Measurements from ENCODE around the gene CA11. TPM values are rescaled to one million over a fixed set of nuclear protein-coding genes. Genes with fewer than 3 reads are reported as not detected.

CA11 gene
- total and polyA plus RNA-seq, 9 of the 15 experiments (the other 6 are each of a cell fraction or from before 2014, with no cell fraction given), result 2.9 to 19.9 (median 8.3) TPM

DNA sequence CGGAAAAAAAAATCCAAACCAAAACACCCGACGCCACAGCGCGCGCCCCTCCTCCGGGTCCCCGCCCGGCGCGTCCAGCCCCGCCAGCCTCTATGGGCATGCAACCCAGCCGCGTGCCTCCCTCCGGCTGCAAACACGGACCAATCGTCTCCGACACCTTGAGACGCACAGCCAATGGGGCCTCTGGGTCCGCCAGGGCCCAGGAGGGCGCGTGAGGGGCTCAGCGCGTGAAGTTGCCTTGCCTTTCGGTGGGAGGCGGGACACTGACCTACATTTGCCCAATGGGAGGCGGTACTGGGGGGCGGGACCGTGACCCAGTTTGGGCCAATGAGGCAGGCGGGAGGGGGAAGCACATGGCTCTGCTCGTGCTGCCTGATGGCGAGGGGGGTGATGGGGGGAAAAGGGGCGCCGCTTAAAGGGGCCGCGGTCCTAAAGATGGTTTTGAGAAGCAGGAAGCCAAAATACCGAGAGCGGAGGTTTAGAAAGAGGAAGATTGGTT, 8.5 kb downstream of the CA11 start (continued):
- TF ChIP-seq ZNF184 (CRISPR knock-in tag; IDR thresholded peaks at IDR 0.05), result no peak
- TF ChIP-seq NUFIP1 (IDR thresholded peaks at IDR 0.05; ENCODE audit: partially characterized antibody), result no peak
- TF ChIP-seq MXI1 (IDR thresholded peaks at IDR 0.05; ENCODE audit: low read depth, low read length), result no peak
- no peak for TF ChIP-seq POU5F1 (IDR thresholded peaks at IDR 0.05; ENCODE audit: borderline replicate concordance, low read depth, low read length, partially characterized antibody)
- TF ChIP-seq, protein P1, sequence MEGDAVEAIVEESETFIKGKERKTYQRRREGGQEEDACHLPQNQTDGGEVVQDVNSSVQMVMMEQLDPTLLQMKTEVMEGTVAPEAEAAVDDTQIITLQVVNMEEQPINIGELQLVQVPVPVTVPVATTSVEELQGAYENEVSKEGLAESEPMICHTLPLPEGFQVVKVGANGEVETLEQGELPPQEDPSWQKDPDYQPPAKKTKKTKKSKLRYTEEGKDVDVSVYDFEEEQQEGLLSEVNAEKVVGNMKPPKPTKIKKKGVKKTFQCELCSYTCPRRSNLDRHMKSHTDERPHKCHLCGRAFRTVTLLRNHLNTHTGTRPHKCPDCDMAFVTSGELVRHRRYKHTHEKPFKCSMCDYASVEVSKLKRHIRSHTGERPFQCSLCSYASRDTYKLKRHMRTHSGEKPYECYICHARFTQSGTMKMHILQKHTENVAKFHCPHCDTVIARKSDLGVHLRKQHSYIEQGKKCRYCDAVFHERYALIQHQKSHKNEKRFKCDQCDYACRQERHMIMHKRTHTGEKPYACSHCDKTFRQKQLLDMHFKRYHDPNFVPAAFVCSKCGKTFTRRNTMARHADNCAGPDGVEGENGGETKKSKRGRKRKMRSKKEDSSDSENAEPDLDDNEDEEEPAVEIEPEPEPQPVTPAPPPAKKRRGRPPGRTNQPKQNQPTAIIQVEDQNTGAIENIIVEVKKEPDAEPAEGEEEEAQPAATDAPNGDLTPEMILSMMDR (IDR thresholded peaks at IDR 0.05 in 2 of 3, conservative IDR thresholded peaks at IDR 0.05 in 1 of 3; ENCODE audit: insufficient read depth in 2 of 3, low read depth in 1 of 3, low read length in 3 of 3), result no peak; a peak in 1 of 6 replicates
- TF ChIP-seq, protein P2, sequence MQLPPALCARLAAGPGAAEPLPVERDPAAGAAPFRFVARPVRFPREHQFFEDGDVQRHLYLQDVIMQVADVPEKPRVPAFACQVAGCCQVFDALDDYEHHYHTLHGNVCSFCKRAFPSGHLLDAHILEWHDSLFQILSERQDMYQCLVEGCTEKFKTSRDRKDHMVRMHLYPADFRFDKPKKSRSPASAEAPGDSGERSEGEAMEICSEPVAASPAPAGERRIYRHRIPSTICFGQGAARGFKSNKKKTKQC (CRISPR knock-in tag; IDR thresholded peaks at IDR 0.05), result peak; percentile 99
- TF ChIP-seq, protein P3, sequence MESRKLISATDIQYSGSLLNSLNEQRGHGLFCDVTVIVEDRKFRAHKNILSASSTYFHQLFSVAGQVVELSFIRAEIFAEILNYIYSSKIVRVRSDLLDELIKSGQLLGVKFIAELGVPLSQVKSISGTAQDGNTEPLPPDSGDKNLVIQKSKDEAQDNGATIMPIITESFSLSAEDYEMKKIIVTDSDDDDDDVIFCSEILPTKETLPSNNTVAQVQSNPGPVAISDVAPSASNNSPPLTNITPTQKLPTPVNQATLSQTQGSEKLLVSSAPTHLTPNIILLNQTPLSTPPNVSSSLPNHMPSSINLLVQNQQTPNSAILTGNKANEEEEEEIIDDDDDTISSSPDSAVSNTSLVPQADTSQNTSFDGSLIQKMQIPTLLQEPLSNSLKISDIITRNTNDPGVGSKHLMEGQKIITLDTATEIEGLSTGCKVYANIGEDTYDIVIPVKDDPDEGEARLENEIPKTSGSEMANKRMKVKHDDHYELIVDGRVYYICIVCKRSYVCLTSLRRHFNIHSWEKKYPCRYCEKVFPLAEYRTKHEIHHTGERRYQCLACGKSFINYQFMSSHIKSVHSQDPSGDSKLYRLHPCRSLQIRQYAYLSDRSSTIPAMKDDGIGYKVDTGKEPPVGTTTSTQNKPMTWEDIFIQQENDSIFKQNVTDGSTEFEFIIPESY (CRISPR knock-in tag; IDR thresholded peaks at IDR 0.05), result peak; percentile 97
- no peak for TF ChIP-seq ZNF644 (tag; IDR thresholded peaks at IDR 0.05; ENCODE audit: low read depth)
- no peak for TF ChIP-seq SRSF9 (IDR thresholded peaks at IDR 0.05; ENCODE audit: borderline replicate concordance, low read depth, low read length)
- TF ChIP-seq CSDE1 (IDR thresholded peaks at IDR 0.05), result no peak
- no peak; the same call in 1 of the 2 replicates for TF ChIP-seq ZNF12 (CRISPR knock-in tag; IDR thresholded peaks at IDR 0.05)
- TF ChIP-seq ZNF445 (CRISPR knock-in tag; IDR thresholded peaks at IDR 0.05; ENCODE audit: low read depth), result no peak
- TF ChIP-seq, protein P4, sequence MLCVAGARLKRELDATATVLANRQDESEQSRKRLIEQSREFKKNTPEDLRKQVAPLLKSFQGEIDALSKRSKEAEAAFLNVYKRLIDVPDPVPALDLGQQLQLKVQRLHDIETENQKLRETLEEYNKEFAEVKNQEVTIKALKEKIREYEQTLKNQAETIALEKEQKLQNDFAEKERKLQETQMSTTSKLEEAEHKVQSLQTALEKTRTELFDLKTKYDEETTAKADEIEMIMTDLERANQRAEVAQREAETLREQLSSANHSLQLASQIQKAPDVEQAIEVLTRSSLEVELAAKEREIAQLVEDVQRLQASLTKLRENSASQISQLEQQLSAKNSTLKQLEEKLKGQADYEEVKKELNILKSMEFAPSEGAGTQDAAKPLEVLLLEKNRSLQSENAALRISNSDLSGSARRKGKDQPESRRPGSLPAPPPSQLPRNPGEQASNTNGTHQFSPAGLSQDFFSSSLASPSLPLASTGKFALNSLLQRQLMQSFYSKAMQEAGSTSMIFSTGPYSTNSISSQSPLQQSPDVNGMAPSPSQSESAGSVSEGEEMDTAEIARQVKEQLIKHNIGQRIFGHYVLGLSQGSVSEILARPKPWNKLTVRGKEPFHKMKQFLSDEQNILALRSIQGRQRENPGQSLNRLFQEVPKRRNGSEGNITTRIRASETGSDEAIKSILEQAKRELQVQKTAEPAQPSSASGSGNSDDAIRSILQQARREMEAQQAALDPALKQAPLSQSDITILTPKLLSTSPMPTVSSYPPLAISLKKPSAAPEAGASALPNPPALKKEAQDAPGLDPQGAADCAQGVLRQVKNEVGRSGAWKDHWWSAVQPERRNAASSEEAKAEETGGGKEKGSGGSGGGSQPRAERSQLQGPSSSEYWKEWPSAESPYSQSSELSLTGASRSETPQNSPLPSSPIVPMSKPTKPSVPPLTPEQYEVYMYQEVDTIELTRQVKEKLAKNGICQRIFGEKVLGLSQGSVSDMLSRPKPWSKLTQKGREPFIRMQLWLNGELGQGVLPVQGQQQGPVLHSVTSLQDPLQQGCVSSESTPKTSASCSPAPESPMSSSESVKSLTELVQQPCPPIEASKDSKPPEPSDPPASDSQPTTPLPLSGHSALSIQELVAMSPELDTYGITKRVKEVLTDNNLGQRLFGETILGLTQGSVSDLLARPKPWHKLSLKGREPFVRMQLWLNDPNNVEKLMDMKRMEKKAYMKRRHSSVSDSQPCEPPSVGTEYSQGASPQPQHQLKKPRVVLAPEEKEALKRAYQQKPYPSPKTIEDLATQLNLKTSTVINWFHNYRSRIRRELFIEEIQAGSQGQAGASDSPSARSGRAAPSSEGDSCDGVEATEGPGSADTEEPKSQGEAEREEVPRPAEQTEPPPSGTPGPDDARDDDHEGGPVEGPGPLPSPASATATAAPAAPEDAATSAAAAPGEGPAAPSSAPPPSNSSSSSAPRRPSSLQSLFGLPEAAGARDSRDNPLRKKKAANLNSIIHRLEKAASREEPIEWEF (CRISPR knock-in tag; IDR thresholded peaks at IDR 0.05), result no peak
- no peak; the same call in 1 of the 2 replicates for TF ChIP-seq ETV5 (CRISPR knock-in tag; IDR thresholded peaks at IDR 0.05; ENCODE audit: low read depth)
- TF ChIP-seq HSF4 (CRISPR knock-in tag; IDR thresholded peaks at IDR 0.05; ENCODE audit: borderline replicate concordance), result no peak
- 0 out of 2 replicates have a peak, but pooled peaks have one; percentile 15 for TF ChIP-seq MYNN (IDR thresholded peaks at IDR 0.05)
- TF ChIP-seq MYNN (CRISPR knock-in tag; IDR thresholded peaks at IDR 0.05), result no peak

Data from K562 (cell line).